Right hindlimb (tissue), 1 donor: ENCODE results near the gene TRAFD1.

Source experiments
- DNase-seq: peaks from one replicate; pipeline ENCODE4 v3.0.0-alpha.2; 2018

TRAFD1 gene

GRCh38 chr12:112159146-112159541, 33.8 kb downstream of the TRAFD1 start:
- DNase-seq, result no peak

GRCh38 chr12:112160611-112161010, 35.3 kb downstream of the TRAFD1 start:
- no peak for DNase-seq

GRCh38 chr12:112161711-112162110, 36.4 kb downstream of the TRAFD1 start:
- no peak for DNase-seq

- DNase-seq, result no peak
Measured at GRCh38 chr12:112162241-112162790, 37.0 kb downstream of the TRAFD1 start.

- no peak for DNase-seq
Measured at GRCh38 chr12:112163056-112163455, 37.7 kb downstream of the TRAFD1 start.

GRCh38 chr12:112163471-112163991, 38.2 kb downstream of the TRAFD1 start:
- no peak for DNase-seq

GRCh38 chr12:112164011-112164660, 38.8 kb downstream of the TRAFD1 start:
- DNase-seq, result no peak

- no peak for DNase-seq
Measured at GRCh38 chr12:112165624-112166023, 40.3 kb downstream of the TRAFD1 start.

GRCh38 chr12:112166051-112167015, 41.0 kb downstream of the TRAFD1 start:
- no peak for DNase-seq

GRCh38 chr12:112167031-112167461, 41.7 kb downstream of the TRAFD1 start:
- no peak for DNase-seq

- DNase-seq, result no peak
Measured at GRCh38 chr12:112167718-112168525, 42.6 kb downstream of the TRAFD1 start.

GRCh38 chr12:112168561-112168971, 43.2 kb downstream of the TRAFD1 start:
- DNase-seq, result no peak

GRCh38 chr12:112169161-112169872, 44.0 kb downstream of the TRAFD1 start:
- DNase-seq, result no peak

- no peak for DNase-seq
Measured at GRCh38 chr12:112169966-112170365, 44.6 kb downstream of the TRAFD1 start.

GRCh38 chr12:112170376-112170775, 45.0 kb downstream of the TRAFD1 start:
- DNase-seq, result no peak

GRCh38 chr12:112170971-112171596, 45.7 kb downstream of the TRAFD1 start:
- DNase-seq, result no peak

GRCh38 chr12:112172556-112173324, 47.4 kb downstream of the TRAFD1 start:
- DNase-seq, result no peak

- no peak for DNase-seq
Measured at GRCh38 chr12:112175361-112176155, 50.2 kb downstream of the TRAFD1 start.

- no peak for DNase-seq
Measured at GRCh38 chr12:112176321-112177010, 51.1 kb downstream of the TRAFD1 start.
